GM21529 (cell line): ENCODE measurements around the gene TUBA8.
"Not testable (repeated sequence)": the region's sequence is repeated elsewhere in the genome, so short reads cannot be mapped to it uniquely, and the experiment has no call there.

Experiments used
- ATAC-seq: cut with Tn5 transposase; IDR thresholded peaks from one replicate; pipeline ENCODE4 v1.9.1; 2021; ENCODE audit not compliant: unreplicated experiment

TUBA8 gene

DNA sequence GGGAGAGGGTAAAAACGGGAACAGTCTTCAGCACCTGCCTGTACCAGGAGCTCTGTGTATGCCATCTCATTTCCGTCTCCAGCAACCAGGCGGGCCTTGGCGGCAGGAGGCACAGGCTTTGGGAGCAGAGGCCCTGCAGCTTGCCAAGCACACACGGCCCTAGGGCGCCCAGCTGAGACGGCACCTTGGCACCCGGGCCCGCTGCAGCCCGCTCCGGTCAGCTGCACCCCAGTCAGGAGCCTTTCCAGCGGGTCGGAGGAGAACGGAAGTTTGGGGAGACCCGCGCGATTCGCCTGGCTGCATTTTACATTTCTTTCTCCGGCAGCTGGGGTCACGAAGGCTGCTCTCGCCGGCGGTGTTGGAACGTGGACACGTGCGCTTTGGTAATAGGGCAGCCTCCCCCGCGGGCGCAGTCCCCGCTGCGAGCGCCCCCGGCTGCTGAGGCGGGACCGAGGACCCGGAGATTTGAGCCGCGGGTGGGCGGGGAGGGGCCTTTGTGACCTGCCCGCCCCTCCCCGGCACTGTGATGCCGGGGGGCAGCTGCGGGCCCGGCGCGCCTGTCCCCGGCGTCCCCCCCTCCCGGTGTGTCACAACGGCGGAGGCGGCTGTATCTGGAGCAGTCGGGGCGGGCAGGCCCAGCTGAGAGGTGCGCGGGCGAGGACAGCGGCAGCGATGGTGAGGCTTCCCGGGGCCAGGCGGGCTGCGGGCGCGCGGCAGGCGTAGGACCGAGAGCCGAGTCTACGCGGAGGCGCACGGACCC lies at the start of gene TUBA8:
Gene TUBA8 (plus strand): TSS at position 616 of the 760 bp plus-strand sequence. CDS start 57 bp downstream, at position 673.
- no peak for ATAC-seq

DNA sequence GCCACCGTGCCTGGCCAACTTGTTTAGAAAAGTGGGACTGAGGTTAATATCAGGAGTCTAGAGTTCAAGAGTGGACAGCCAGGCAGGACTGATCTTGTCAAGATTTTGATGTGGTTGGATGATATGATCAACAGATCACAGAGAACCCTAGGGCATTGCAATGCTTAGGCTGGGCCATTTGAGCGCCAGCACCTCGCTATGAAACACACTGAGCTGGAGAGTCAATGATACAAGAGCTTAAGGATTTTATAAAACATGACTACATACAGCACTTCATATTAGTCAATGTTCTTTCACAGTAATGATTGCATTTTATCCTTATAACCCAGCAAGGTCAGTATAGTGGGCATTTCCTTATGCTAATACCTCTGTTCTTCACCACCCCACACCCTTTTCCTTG lies 48.2 kb upstream of the TUBA8 start:
- ATAC-seq = no peak

DNA sequence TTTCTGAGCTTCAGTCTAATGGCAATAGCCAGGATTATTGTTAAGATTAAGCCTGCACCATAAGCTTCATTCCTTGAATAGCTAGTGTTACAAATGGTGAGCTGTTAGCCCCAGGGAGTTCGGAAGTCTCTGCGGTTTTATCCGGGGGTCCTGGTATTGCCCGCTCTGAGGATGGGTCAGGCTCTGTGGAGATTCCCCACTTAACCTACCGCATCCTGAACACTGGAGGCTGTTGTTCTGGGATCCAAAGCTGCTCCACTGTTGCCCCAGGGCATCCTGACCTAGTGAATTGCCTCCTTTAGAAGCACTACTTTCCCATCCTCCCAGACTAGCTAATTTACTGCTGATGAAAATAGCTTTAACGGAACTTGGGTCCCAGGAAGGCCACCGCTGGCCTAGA lies 47.3 kb upstream of the TUBA8 start:
- no peak for ATAC-seq

DNA sequence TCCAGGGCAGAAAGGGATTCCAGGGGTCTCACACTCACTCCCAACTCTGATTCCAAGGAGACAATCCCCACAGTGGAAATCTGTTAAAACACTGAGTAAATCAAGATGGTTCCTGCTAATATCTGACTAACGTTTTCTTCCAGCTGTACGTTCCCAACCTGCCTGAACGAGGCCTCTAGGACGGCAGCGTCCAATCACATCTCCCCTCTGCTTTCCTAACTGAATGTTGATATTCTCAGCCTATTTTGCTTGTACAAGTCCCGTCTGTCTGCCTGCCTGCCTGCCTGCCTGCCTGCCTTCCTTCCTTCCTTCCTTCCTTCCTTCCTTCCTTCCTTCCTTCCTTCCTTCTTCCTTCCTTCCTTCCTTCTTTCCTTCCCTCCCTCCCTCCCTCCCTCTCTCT lies 46.9 kb upstream of the TUBA8 start:
- ATAC-seq = not testable (repeated sequence)

DNA sequence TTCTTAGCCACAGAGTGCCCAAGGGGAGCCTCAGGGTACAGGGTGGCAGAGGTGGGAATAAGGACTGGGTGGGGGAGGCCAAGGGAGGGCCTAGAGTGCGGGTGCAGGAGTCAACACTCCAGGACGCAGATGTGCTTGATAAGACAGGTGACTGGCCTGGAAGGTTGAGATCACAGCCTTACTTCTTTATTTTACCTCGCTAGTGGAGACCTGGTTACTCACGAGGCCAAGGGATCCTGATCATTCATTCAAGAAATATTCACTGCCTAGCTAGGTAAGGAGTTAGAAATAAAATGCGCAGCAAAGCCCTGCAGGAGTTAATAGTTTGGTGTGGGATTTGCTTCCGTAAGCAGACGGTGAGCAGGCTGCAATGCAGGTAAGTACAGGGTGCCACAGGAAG lies 46.0 kb upstream of the TUBA8 start:
- no peak for ATAC-seq

DNA sequence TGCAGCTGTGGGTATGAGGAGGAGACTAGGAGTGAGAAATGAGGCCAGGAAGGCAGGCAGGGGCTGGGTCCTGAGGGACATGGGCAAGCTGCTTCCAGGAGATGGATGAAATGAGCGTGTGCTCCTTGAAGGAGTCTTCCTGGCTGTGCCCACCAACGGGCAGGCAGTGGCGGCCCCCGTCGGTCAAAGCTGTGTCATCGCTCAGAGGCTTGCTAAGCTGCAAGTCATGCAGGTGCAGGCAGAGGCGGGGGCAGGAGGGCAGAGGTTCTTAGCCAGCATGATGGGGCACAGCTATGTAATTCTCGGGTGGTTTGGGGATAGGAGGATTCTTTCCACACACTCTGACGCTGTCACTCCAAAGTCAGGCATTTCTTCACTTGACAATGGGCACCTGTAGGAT lies 45.4 kb upstream of the TUBA8 start:
- ATAC-seq = no peak

DNA sequence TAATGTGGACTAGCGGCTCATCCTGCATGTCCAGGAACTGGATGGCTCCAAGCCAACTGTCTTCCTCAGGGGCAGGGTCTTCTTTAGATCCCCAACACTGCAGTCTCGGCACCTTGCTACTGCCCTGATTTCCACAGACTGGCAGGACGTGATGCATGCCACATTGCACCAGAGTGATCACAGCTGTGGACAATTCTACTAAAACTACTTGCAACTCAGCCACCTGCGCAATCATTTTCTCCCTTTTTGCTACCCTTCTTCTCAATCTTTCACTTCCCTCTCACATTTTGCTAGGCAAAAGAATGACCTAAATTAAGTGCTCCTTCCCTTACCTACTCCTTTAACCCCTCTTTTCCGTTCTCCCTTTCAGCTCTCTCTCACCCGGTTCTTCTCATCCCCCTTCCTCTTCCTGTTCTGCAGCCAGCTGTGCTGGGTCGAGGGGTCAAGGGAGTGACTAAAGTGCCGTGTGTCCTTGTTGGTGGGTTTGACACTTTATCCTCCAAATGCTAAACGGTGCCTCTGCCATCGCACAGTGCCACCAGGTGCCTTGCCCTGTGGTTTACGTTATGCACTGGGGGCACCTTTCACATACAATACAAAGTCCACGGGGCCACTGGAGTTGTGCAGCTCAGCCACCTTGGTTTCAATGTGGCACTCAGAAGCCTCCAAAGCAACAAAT lies 44.3 kb upstream of the TUBA8 start:
- no peak for ATAC-seq

DNA sequence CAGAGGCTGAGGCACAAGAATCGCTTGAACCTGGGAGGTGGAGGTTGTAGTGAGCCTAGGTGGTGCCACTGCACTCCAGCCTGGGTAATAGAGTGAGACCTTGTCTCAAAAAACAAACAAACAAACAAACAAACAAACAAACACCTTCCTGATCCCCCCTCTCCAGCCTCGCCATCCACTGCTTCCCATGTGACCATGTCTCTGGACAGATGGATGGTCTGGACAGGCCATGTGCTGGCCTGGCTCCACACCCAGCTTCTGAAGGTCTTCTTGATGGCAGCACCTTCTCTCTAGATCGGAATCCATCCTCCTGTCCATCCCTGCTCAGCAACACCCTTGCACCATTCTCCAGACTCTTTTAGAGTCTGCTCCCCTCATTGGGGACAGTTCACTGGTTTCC lies 43.5 kb upstream of the TUBA8 start:
- no peak for ATAC-seq

DNA sequence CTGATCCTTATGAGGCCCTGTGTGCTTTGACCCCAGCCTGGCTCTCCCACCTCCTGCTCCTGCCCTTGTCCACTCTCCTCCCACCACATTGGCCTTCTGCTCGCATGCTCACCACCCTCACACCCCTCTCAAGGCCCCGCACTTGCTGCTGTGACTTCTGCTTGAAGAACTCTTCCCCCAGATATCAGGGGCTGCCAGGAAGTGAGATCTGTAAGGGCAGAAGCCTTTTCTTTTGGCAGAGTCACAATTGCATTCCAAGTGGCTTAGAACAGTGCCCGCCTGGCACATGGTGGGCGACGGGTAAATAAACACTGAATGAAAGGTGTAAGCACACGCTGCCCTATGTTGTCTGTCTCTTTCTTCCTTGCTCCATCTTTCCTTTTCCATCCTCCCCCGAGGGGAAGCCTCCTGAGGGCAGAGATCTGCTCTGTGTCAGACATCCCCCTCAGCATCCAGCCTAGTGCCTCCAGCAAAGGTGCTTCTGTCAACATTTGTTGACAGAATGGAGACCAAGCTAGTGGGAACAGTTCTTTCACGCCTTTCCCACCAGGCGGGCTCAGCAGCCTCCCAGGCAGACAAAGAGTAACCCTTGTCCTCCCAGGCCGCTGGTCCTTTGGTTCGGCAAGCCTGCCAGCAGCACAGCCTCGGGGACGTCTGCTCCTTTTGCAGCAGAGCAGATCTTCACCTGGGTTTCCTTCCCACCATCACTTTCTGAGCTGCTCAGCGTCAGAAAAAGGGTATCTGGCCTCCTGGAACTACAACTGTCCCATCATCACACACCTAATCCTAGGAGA lies 42.9 kb upstream of the TUBA8 start:
- no peak for ATAC-seq

DNA sequence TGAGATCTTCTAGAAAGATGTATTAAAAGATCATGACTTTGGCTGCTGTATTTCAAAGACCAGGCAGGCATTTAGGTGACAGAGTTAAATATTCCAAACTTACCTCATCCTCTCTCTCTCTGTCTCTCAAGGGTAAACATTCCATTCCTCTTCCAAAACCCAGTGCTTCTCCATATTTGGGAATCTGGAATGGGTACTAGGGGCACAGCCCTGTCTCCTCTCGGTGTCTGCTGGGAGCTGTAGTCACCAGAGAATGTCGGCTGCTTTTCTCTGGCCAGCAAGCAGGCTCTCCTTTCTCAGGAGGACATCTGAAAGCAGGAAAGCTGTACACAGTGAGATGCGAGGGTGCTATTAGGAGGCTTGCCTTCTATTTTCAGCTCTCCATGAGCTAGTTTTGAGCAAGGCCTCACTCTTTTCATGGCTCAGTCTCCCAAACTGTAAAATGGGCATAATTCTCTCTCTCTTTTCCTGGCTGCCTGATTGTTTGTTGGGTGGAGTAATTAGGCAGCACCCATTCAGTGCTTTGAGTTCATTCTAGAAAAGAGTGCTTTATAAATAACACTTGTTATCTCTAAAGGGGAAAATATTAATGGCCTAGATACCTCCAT lies 42.1 kb upstream of the TUBA8 start:
- no peak for ATAC-seq

DNA sequence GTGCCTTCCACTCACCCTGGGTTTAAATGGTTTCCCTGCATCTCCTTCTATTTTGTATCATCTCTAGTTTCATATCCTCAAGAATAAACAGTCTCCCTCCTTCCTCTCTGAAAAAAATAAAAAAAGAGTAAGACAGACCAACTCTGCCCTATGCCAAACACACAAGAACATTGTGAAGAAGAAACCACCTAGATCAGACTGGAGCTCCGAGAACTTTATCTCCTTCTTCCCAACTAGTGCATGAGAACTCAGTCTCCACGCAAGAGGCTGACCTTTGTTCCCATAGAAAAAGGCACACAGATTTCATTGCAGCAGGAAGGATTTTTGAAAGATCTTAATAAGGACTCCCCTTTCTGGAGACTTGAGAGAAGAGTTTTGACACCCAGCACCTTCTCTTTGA lies 41.6 kb upstream of the TUBA8 start:
- ATAC-seq = no peak

DNA sequence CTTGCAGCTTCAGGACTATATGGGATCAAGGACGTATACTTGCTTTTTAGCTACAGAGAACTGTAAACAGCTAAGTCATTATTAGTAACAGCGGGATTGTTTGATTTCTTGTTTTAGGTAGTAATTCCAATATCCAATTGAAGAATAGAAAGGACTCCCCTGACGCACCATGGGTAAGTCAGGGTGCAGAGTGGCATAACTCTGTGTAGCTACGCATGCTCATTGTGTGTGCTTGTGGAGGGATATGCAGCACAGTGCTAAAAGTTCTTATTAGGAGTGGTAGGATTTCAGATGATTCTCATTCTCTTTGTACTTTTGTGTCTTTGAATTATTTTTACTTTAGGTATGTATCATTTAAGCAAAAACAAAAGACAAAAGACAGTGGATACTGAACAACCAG lies 40.6 kb upstream of the TUBA8 start:
- ATAC-seq = no peak

DNA sequence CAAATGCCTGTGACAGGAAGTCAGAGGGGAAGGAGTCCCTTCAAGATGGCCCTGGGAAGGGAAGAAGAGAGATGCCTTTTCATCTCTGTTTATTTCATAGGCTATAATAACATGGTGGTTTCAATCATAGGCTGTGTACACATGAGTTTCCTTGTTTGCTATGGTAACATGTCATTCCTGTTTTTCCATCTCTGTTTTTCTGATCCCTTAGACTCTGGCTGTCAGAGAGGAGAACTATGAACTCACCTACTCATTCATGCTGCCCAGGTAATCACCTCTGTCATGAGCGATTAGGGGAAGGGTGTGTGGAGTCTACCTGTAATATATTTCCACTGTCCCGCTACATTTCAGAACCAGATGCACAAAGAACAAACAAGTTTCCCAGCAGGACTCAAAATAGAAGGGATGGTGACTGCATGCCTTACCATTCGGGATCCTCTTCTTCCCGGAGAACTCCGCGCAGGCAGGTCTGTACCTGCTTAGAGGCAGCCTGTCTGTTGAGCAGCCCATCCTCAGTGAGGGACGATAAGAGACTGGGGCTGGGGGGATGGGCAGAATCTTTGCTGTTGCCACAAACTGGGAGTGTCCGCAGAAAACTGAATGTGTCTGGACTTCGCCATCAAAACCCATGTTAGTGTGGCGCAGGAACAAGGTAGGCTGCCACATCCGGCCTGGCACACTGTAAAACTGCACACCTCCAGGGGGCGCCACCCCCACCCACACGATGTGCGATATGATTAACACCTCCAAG lies 39.9 kb upstream of the TUBA8 start:
- no peak for ATAC-seq

DNA sequence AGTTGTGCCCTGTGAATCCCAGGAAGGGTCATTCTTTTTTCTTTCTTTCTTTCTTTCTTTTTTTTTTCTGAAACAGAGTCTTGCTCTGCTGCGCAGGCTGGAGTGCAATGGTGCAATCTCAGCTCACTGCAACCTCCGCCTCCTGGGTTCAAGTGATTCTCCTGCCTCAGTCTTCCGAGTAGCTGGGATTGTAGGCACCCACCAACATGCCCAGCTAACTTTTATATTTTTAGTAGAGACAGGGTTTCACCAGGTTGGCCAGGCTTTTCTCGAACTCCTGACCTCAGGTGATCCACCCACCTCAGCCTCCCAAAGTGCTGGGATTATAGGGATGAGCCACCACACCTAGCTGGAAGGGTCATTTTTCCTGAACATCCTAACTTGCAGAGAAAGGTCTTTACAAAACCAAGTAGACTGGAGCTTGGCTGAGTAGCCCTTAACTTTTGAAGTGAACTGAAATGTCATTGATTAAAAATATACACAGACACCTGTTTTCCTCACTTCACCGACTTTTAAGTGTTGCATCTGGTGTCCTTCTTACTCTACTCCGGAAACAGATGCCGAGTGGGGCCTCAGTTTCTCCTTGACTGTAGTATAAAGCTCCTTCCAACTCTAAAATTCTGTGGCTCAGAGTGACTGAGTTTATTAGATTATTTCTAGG lies 39.2 kb upstream of the TUBA8 start:
- ATAC-seq = not testable (repeated sequence)

DNA sequence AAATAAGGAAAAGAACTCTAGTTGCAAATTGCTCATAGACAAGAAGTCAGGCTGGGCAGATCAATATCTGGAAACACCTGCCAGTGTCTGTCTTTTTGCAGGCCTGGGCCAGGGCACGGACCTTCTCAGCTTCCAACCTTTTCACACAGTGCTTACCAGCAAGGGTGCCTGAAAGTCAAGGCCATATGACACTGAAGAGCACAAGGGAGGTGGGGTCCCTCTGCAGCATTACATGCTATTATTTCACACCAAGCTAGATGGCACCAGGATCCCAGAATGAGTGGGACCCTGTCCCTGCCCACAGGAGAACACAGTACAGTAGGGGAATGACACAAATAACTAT lies 38.7 kb upstream of the TUBA8 start:
- no peak for ATAC-seq

DNA sequence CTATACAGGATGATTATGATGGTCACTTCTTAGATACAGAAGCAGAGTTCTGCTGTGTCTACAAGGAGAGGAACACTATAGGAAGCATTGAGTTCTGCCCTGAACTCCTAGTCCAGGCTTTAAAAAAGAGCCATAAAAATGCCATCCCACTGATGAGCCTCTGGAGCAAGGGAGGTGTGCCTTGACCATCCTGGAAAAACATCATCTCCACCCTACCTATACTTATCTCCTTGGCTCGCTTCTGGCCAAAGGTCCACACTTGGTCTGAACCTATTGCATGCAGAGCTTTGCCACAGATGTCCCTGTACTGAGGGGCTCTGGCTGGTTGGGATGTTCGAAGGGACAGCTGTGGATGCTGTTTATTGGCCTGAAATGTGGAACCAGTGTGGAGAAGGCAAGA lies 37.1 kb upstream of the TUBA8 start:
- ATAC-seq = no peak

DNA sequence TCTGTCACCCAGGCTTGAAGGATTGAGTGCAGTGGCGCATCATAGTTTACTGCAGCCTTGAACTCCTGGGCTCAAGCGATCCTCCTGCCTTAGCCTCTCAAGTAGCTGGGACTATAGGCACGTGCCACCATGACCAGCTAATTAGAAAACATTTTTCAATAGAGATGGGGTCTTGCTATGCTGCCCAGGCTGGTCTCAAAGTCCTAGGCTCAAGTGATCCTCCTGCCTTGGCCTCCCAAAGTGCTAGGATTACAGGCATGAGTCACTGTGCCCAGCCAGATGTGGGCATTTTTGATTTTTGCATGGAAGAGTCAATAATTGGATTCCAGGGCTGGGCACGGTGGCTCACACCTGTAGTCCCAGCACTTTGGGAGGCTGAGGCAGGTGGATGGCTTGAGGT lies 36.7 kb upstream of the TUBA8 start:
- not testable (repeated sequence) for ATAC-seq

DNA sequence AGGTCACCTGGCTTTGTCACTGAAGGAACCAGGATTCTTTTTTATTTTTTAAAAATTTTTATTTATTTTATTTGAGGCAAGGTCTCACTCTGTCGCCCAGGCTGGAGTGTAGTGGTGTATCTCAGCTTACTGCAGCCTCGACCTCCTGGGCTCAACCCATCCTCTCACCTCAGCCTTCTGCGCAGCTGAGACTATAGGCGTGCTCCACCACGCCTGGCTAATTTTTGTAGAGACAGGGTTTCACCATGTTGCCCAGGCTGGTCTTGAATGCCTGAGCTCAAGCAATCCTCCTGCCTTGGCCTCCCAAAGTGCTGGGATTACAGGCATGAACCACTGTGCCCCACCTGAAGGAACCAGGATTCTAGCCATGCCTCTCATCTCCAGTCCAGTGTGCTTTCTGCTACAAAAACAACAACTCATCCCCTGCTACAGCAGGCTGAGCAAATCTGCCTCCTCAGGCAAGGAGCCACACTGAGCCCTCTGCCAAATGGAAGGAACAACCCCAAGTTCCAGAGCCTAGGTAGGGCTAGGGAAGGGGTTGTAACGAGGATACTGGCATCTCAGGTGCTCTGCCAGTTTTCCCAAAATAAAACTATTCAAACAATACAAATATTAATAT lies 35.4 kb upstream of the TUBA8 start:
- ATAC-seq = no peak

DNA sequence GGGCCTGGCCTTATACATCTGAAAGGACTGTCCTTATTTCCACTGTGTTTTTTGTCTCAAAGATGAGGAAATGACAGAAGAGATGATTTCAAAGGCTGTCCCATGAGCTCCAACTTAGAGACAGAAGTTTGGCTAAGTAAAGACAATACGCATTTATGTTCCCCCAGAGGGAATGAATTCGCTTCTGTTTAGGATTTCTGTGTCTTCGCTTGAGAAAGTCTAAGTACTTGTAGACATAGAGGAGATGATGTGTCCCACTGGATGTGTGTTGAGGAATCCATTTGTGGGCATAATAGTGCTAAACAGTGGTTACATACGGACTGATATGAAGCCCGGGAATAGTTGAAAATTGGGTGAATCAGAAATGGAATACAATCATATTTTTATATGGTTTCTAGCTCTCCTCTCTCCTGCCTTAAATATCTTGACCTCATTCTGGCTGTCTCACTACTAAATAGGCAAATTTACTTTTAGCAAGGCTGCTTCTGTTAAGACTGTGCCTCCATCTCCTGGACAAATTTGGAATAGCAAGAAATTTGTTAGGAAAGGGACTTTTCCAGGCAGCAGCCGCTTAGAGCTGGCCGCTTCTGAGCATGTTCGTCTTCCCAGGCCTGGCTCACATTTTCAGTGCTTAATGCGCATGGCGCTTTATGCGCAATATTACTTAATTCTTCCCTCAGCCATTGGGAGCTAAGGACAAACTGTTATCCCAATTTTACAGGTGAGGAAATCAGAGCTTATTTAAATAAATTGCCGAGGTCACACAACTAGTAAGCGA lies 34.7 kb upstream of the TUBA8 start:
- ATAC-seq = no peak
